LNCaP clone FGC (cell line): ENCODE data around the gene STRN4.

ENCODE experiments used
- DNase-seq: peaks from one replicate; pipeline ENCODE4 v3.0.0-alpha.2; 2011; ENCODE audit warnings: low read depth
- H3K4me3 ChIP-seq: 2 replicates; pipeline ENCODE4 v1.5.1; 2011; ENCODE audit warnings: mild to moderate bottlenecking, low read depth, low read length, control low read depth
- TF ChIP-seq, protein P1 (sequence below): IDR thresholded peaks from 2 replicates; pipeline ENCODE4 v1.5.1; 2012; ENCODE audit warnings: mild to moderate bottlenecking; ENCODE audit not compliant: control insufficient read depth, insufficient read depth; ENCODE audit errors: extremely low read depth

STRN4 gene

DNA sequence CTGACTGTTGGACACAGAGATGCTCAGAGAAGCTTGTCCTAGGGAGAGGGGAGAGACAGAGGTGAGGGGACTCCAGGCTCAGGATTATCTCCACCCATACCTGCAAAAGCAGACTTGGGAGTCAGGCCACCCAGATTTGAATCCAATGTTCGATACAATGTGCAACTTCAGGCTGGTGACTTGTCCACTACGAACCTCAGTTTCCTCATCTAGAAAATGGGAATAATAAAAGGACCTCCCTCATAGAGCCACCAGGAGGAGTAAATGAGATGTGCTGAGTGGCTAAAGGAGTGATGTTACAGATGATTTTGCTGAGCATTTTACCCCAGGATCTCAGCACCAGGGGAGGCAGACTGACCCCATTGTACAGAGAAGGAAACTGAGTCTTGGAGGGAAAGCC, 54.3 kb downstream of the STRN4 start:
- TF ChIP-seq, protein P1, sequence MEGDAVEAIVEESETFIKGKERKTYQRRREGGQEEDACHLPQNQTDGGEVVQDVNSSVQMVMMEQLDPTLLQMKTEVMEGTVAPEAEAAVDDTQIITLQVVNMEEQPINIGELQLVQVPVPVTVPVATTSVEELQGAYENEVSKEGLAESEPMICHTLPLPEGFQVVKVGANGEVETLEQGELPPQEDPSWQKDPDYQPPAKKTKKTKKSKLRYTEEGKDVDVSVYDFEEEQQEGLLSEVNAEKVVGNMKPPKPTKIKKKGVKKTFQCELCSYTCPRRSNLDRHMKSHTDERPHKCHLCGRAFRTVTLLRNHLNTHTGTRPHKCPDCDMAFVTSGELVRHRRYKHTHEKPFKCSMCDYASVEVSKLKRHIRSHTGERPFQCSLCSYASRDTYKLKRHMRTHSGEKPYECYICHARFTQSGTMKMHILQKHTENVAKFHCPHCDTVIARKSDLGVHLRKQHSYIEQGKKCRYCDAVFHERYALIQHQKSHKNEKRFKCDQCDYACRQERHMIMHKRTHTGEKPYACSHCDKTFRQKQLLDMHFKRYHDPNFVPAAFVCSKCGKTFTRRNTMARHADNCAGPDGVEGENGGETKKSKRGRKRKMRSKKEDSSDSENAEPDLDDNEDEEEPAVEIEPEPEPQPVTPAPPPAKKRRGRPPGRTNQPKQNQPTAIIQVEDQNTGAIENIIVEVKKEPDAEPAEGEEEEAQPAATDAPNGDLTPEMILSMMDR, result no peak

DNA sequence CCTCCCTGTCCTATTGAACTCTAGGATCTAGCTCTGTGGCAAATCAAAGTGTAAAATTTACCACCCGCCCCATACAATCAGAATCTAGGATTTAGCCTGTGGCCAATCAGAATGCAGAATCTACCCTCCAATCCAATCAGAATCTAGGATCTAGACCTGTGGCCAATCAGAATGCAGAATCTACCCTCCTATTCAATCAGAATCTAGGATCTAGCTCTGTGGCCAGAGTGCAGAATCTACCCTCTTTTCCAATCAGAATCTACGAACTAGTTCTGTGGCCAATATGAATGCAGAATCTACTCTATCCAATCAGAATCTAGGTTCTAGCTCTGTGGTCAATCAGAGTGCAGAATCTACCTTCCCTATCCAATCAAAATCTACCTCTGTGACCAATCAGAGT, 55.1 kb downstream of the STRN4 start:
- TF ChIP-seq, protein P1, result no peak
- no peak for DNase-seq
- H3K4me3 ChIP-seq, result no peak overlapping the region

More for the DNA sequence above, 54.3 kb downstream of the STRN4 start:
- no peak overlapping the region for H3K4me3 ChIP-seq
- no peak for DNase-seq

DNA sequence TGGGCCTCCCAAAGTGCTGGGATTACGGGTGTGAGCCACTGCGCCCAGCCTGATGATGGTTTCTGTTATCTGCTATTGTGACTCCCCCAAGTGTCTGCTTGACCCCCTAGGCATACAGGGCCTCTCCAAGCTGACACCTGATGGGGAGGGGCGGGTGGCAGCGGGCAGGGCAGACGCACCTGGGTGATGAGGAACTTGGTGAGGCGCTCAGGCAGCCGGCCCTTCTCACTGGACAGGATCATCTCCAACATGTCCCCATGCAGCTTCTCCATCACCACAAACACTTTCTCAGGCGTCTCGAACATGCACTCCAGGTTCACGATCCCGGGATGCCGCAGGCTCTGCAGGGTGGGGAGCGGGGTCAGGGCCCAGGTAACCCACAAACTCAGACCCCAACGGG, 56.9 kb downstream of the STRN4 start:
- TF ChIP-seq, protein P1, result no peak
- no peak for DNase-seq
- H3K4me3 ChIP-seq, result no peak overlapping the region

DNA sequence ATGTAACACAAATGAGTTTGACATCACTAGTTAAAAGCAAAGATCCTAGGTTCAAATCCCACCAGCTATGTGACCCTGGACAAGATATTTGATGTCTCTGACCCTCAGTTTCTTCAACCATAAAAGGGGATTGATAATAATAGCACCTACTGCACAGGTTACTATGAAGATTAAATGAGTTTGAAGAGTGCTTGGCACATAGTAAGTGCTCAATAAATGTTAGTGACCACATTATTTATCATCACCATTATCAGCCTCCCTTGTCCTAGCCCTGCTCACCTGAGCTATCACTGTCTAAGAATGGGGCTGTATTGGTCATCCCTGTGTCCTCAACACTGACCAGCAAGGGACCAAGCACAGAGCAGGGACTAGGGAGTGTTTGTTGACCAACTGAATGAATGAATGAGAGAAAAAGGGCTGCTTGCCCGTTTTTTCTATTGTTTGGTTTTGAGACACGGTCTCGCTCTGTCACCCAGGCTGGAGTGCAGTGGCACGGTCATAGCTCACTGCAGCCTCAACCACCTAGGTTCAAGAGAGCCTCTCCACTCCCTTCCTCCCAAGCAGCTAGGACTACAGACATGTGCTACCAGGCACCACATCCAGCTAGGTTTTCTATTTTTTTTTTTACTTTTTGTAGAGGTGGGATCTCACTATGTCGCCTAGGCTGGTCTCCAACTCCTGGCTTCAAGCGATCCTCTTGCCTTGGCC, 58.7 kb downstream of the STRN4 start:
- H3K4me3 ChIP-seq, result no peak overlapping the region
- DNase-seq, result no peak
- TF ChIP-seq, protein P1, result no peak

DNA sequence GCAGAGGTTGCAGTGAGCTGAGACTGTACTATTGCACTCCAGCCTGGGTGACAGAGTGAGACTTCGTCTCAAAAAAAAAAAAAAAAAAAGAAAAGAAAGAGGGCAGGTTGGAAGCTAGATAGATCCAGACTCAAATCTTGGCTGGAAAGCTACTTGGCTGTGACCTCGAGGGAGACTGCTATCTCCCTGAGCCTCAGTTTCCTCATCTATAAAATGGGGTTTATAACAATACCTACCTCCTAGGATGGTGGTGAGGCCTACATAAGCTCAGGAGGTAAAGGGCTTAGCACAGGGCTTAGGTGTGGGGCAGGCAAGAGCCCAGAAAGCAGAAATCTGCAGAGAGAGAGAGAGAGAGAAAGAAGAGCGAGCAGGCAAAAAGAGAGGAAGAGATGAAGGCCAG, 61.1 kb downstream of the STRN4 start:
- TF ChIP-seq, protein P1, result no peak
- no peak overlapping the region for H3K4me3 ChIP-seq
- no peak for DNase-seq

DNA sequence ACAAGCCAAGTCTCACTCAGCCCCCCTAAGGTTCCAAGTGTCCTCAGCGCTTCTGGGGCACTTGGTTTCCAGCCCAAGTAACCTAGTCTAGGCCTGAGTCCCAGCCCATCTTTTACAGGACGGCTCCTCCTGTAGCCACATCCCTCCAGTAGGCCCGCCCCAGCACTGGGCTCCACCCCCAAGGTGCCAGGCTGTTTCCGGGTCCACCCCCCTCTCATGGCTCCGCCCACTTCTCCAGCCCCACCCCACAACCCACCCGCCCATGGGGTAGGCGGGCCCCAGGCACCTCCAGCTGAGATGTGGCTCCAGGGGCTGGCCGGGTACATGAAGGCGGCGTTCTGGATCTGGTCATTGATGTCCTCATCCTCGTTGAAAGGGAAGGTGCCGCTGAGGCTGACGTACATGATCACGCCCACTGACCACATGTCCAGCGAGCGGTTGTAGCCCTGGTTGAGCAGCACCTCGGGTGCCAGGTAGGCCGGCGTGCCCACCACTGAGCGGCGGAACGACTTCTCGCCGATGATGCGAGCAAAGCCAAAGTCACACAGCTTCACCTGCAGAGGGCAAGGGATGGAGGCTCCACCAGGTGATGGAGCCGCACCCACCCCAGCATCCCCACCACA, 68.0 kb downstream of the STRN4 start:
- H3K4me3 ChIP-seq, result no peak overlapping the region
- TF ChIP-seq, protein P1, result no peak
- DNase-seq, result no peak
